Putamen (tissue), 1 donor: ENCODE measurements around the gene PIAS1.
"Not testable (repeated sequence)": the region's sequence is repeated elsewhere in the genome, so short reads cannot be mapped to it uniquely, and the experiment has no call there.

Experiments
- DNase-seq: peaks from one replicate; pipeline ENCODE4 v3.0.0-alpha.2; 2016; ENCODE audit warnings: low spot score

Gene PIAS1

GRCh38 chr15:68114840-68115239 lies 60.7 kb downstream of the PIAS1 start:
- no peak for DNase-seq

GRCh38 chr15:68124700-68125099 lies 70.6 kb downstream of the PIAS1 start:
- DNase-seq: no peak

- DNase-seq: no peak
Measured at GRCh38 chr15:68126396-68126795, 72.3 kb downstream of the PIAS1 start.

GRCh38 chr15:68129072-68129471 lies 75.0 kb downstream of the PIAS1 start:
- DNase-seq: no peak

GRCh38 chr15:68130851-68131250 lies 76.7 kb downstream of the PIAS1 start:
- DNase-seq: no peak

- no peak for DNase-seq
Measured at GRCh38 chr15:68137096-68137495, 83.0 kb downstream of the PIAS1 start.

GRCh38 chr15:68143129-68143528 lies 89.0 kb downstream of the PIAS1 start:
- DNase-seq: no peak

GRCh38 chr15:68143785-68144184 lies 89.7 kb downstream of the PIAS1 start:
- DNase-seq: no peak

- no peak for DNase-seq
Measured at GRCh38 chr15:68145706-68146105, 91.6 kb downstream of the PIAS1 start.

GRCh38 chr15:68148039-68148438 lies 93.9 kb downstream of the PIAS1 start:
- DNase-seq: no peak

GRCh38 chr15:68149059-68149458 lies 94.9 kb downstream of the PIAS1 start:
- DNase-seq: no peak

- no peak for DNase-seq
Measured at GRCh38 chr15:68150187-68150586, 96.1 kb downstream of the PIAS1 start.

GRCh38 chr15:68151277-68151676 lies 97.2 kb downstream of the PIAS1 start:
- no peak for DNase-seq

- DNase-seq: no peak
Measured at GRCh38 chr15:68152342-68152741, 98.2 kb downstream of the PIAS1 start.

GRCh38 chr15:68154923-68155559 lies 100.9 kb downstream of the PIAS1 start:
- DNase-seq: peak; percentile 34

- no peak for DNase-seq
Measured at GRCh38 chr15:68157074-68157473, 103.0 kb downstream of the PIAS1 start.

- no peak for DNase-seq
Measured at GRCh38 chr15:68158046-68158628, 104.0 kb downstream of the PIAS1 start.

- DNase-seq: no peak
Measured at GRCh38 chr15:68163191-68163590, 109.1 kb downstream of the PIAS1 start.

- DNase-seq: no peak
Measured at GRCh38 chr15:68166847-68167246, 112.7 kb downstream of the PIAS1 start.

- not testable (repeated sequence) for DNase-seq
Measured at GRCh38 chr15:68172037-68172436, 117.9 kb downstream of the PIAS1 start.

GRCh38 chr15:68173119-68173518 lies 119.0 kb downstream of the PIAS1 start:
- no peak for DNase-seq

GRCh38 chr15:68175526-68175925 lies 121.4 kb downstream of the PIAS1 start:
- DNase-seq: no peak

- DNase-seq: no peak
Measured at GRCh38 chr15:68176601-68177000, 122.5 kb downstream of the PIAS1 start.

GRCh38 chr15:68177742-68178141 lies 123.6 kb downstream of the PIAS1 start:
- DNase-seq: no peak
